HG03139 (cell line): ENCODE results near the gene ADAMTSL1.

Experiments used
- ATAC-seq: cut with Tn5 transposase; IDR thresholded peaks from one replicate; pipeline ENCODE4 v1.9.1; 2021; ENCODE audit not compliant: unreplicated experiment

Gene ADAMTSL1

GRCh38 chr9:18604767-18605730 is 131.1 kb downstream of the ADAMTSL1 start:
- ATAC-seq, result no peak

GRCh38 chr9:18605766-18606180 is 131.8 kb downstream of the ADAMTSL1 start:
- no peak for ATAC-seq

- ATAC-seq, result no peak
Observed at GRCh38 chr9:18606281-18606680, 132.3 kb downstream of the ADAMTSL1 start.

GRCh38 chr9:18606846-18607245 is 132.9 kb downstream of the ADAMTSL1 start:
- ATAC-seq, result no peak

GRCh38 chr9:18608371-18608770 is 134.4 kb downstream of the ADAMTSL1 start:
- ATAC-seq, result no peak

GRCh38 chr9:18610956-18611355 is 137.0 kb downstream of the ADAMTSL1 start:
- ATAC-seq, result no peak

GRCh38 chr9:18611971-18612370 is 138.0 kb downstream of the ADAMTSL1 start:
- no peak for ATAC-seq

- no peak for ATAC-seq
Observed at GRCh38 chr9:18614116-18614515, 140.2 kb downstream of the ADAMTSL1 start.

GRCh38 chr9:18614651-18615050 is 140.7 kb downstream of the ADAMTSL1 start:
- no peak for ATAC-seq

GRCh38 chr9:18616976-18617375 is 143.0 kb downstream of the ADAMTSL1 start:
- ATAC-seq, result no peak

- no peak for ATAC-seq
Observed at GRCh38 chr9:18617759-18618158, 143.8 kb downstream of the ADAMTSL1 start.

GRCh38 chr9:18618862-18619261 is 144.9 kb downstream of the ADAMTSL1 start:
- ATAC-seq, result no peak

- ATAC-seq, result no peak
Observed at GRCh38 chr9:18622186-18622836, 148.4 kb downstream of the ADAMTSL1 start.

- ATAC-seq, result no peak
Observed at GRCh38 chr9:18623221-18624079, 149.5 kb downstream of the ADAMTSL1 start.

GRCh38 chr9:18626046-18626698 is 152.2 kb downstream of the ADAMTSL1 start:
- ATAC-seq, result no peak

GRCh38 chr9:18629136-18629535 is 155.2 kb downstream of the ADAMTSL1 start:
- ATAC-seq, result no peak

GRCh38 chr9:18632632-18633403 is 158.9 kb downstream of the ADAMTSL1 start:
- ATAC-seq, result no peak

- ATAC-seq, result no peak
Observed at GRCh38 chr9:18636781-18637180, 162.8 kb downstream of the ADAMTSL1 start.

- no peak for ATAC-seq
Observed at GRCh38 chr9:18638371-18639249, 164.7 kb downstream of the ADAMTSL1 start.
